Epithelial cell of esophagus (primary cell): Measurements from ENCODE around the gene SSUH2.

Experiments
- DNase-seq: peaks from one replicate; pipeline ENCODE4 v3.0.0; 2010; ENCODE audit warnings: low read depth
- H3K4me3 ChIP-seq: 2 replicates; pipeline ENCODE4 v1.5.1; 2011; ENCODE audit warnings: mild to moderate bottlenecking, low read length, control low read depth
- TF ChIP-seq, protein P1 (sequence below): IDR thresholded peaks from 2 replicates; pipeline ENCODE4 v1.5.1; 2011; ENCODE audit warnings: low read depth, mild to moderate bottlenecking, low read length, control low read depth, inconsistent platforms; ENCODE audit not compliant: insufficient read depth; ENCODE audit errors: missing control alignments

SSUH2 gene

DNA sequence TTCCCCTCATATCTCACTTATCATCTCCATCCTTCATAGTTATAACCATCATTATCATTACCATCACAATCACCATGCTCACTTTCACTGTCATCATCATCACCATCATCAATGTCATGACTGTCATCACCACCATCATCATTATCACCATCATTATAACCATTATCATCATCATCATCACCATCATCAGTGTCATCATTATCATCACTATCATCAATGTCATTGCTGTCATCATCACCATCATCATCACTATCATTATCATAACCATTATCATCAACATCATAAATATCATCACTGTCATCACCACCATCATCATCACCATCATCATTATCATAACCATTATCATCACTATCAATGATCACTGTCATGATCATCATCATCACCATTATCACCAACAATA is 44.1 kb downstream of the SSUH2 start:
- H3K4me3 ChIP-seq = no peak overlapping the region
- no peak for DNase-seq
- TF ChIP-seq, protein P1, sequence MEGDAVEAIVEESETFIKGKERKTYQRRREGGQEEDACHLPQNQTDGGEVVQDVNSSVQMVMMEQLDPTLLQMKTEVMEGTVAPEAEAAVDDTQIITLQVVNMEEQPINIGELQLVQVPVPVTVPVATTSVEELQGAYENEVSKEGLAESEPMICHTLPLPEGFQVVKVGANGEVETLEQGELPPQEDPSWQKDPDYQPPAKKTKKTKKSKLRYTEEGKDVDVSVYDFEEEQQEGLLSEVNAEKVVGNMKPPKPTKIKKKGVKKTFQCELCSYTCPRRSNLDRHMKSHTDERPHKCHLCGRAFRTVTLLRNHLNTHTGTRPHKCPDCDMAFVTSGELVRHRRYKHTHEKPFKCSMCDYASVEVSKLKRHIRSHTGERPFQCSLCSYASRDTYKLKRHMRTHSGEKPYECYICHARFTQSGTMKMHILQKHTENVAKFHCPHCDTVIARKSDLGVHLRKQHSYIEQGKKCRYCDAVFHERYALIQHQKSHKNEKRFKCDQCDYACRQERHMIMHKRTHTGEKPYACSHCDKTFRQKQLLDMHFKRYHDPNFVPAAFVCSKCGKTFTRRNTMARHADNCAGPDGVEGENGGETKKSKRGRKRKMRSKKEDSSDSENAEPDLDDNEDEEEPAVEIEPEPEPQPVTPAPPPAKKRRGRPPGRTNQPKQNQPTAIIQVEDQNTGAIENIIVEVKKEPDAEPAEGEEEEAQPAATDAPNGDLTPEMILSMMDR = no peak

DNA sequence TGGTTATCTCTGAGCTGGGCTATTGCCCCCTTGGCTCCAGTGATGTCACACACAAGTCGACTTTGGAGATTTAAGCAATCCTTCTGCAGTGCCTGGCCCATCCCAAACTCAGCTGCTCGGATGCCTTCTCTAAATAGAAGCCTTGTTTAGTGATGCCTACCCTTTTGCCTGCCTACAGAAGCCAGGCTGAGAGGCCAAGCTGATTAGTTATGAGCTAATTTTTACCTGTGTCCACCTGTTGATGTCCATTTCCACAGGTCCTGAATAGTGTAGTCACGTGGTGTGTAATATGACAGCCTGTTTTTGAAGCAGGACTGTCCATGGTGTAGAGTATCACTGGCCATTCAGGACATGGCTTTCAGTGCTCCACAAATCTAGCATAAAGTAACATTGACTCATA is 45.5 kb downstream of the SSUH2 start:
- H3K4me3 ChIP-seq = no peak overlapping the region

DNA sequence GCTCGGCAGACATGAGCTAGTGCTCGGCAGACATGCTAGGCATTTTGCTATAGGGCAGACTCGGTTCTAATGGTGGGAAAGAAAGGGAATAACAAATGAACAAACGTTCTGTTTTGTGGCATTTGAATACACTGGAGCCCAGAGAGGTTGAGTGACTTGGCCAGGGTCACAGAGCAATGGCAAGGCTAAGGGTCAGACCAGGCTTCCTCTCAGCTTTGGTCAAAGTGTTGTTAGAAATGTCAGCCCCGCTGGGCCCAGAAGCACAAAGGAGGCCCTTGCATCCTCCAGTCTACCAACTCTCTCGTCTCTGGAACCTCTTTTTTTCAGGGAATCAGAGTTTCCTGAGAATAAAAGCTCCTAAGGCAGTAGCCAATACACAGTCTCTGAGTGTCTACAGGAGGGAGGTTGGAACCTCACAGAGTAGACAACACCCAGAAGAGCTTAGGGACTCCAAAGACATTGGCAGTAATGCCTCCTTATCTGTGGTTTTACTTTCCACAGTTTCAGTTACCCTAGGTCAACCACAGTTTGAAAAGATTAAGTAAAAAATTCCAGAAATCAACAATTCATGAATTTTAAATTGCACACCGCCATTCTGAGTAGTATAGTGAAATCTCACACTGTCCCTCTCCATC is 47.3 kb downstream of the SSUH2 start:
- TF ChIP-seq, protein P1 = no peak
- H3K4me3 ChIP-seq = no peak overlapping the region
- no peak for DNase-seq

More for the DNA sequence above, 45.5 kb downstream of the SSUH2 start:
- DNase-seq = no peak
- TF ChIP-seq, protein P1 = no peak

DNA sequence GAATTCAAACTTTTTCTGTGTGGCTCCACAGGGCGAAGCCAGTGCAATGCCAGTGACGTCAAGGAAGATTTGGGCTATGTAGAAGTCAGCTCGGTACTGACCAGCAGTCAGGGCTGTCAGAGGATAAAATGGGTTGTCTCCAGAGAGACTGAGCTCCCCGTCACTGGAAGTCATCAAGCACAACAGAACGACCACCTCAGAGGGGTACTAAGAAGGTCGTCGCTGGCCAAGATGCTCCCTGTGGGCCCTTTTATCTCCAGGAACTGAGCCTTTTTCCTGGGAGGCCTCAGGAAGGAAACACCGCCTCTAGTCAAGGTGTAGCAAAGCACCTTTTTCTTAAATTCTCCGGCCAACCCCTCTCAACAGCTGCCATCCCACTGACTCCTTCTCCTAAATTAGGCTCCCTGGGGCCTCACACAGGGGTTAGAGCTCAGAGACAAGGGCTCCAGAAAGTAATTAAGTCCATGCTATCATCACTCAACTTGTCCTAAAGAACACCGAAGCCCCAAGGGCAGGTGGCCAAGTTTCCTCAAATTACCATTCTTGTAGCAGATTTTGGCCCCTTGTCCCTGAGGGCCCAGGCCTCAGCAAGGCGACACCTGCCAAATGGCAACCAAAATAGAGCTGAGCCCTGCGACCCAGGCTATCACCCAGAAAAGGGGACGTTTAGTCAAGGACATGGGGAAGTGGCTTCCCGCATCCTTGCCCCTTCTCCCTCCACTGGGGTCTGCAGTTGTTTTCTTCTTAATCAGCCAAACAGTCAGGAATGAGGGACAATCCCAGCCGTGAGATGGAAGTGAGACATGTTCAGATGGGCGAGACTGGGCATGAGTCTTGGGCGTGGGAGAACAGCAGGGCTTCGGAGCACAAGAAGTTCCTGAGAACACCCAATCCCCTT is 48.0 kb downstream of the SSUH2 start:
- peak; percentile 84 for DNase-seq
- TF ChIP-seq, protein P1 = no peak

DNA sequence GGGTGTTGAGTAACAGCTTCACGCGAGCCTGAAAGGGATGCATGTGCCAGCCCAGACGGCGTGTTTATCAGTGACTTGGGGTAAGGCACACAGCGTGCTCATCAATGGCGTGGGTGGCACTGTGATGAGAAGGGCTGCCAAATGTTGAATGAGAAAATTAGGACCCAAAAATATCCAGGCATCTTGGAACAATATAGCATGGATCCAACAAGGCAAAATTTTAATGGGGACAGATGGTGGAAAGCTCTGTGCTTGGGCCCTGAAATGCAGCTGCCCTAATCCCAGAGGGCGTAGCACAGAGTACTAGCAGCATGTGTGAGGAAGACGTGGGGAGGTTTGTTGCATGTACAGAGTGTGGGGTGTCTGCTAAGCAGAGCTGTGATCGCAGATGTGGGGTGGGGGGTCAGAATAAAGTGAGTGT is 48.9 kb downstream of the SSUH2 start:
- H3K4me3 ChIP-seq = no peak overlapping the region
- DNase-seq = no peak
- TF ChIP-seq, protein P1 = no peak

More for the DNA sequence above, 48.0 kb downstream of the SSUH2 start:
- H3K4me3 ChIP-seq = no peak overlapping the region

DNA sequence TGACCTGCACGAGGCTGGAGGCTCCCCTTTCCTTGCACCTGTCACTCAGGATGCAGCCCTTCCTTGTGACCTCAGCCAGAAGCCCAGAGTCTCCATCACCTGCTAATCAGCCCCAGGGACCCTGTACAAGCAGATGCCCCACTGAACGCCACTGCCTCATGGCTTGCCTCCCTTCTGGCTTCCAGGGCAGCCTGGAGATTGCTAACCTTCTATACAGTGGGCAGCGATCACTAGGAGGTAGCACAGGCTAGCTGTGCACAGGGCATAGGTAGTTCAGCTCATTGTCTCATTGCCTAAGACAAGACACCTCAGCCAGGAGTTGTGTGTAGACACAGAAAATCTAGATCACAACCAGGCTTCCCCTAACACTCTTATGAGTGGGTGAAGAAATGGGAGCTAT is 49.3 kb downstream of the SSUH2 start:
- H3K4me3 ChIP-seq = no peak overlapping the region
- TF ChIP-seq, protein P1 = no peak
- DNase-seq = no peak
